Aorta (tissue), 5 donors: ENCODE data around the gene SEC14L2. TPM values are rescaled to one million over a fixed set of nuclear protein-coding genes. Genes with fewer than 3 reads are reported as not detected.

Experiments
- ATAC-seq: fragments of 200-7000 bp; cut with Tn5 transposase; one replicate; pipeline ENCODE4 v1.9.1; 2022; ENCODE audit warnings: moderate library complexity; ENCODE audit not compliant: low FRiP score
- DNase-seq, 2 donors: peaks; one replicate each; pipeline ENCODE4 v3.0.0-alpha.2; 2020
- H3K27ac ChIP-seq, 2 donors: one replicate each; pipeline ENCODE4 v1.5.1; 2013; ENCODE audit warnings: low read length in 2 of 2, mild to moderate bottlenecking in 2 of 2, moderate library complexity in 2 of 2, control low read depth in 1 of 2, inconsistent platforms in 1 of 2, low read depth in 1 of 2
- H3K27me3 ChIP-seq, 2 donors: one replicate each; pipeline ENCODE4 v1.6.1; 2013; ENCODE audit warnings: control low read depth in 1 of 2, low read length in 1 of 2, mild to moderate bottlenecking in 1 of 2, moderate library complexity in 1 of 2; ENCODE audit not compliant: insufficient read depth in 2 of 2, control insufficient read depth in 1 of 2
- H3K36me3 ChIP-seq, 2 donors: one replicate each; pipeline ENCODE4 v1.6.1; 2013; ENCODE audit warnings: control low read depth in 1 of 2, low read length in 1 of 2, mild to moderate bottlenecking in 1 of 2; ENCODE audit not compliant: insufficient read depth in 2 of 2, control insufficient read depth in 1 of 2
- H3K4me1 ChIP-seq, 2 donors: one replicate each; pipeline ENCODE4 v1.6.1; 2013; ENCODE audit warnings: low read length in 2 of 2, control low read depth in 1 of 2, mild to moderate bottlenecking in 1 of 2, moderate library complexity in 1 of 2; ENCODE audit not compliant: insufficient read depth in 2 of 2, control insufficient read depth in 1 of 2
- H3K4me3 ChIP-seq, 2 donors: one replicate each; pipeline ENCODE4 v1.5.1; 2013; ENCODE audit warnings: low read length in 2 of 2, control low read depth in 1 of 2, mild to moderate bottlenecking in 1 of 2
- H3K9me3 ChIP-seq: one replicate; pipeline ENCODE4 v1.6.1; 2013; ENCODE audit warnings: mild to moderate bottlenecking, low read length; ENCODE audit not compliant: control insufficient read depth
- WGBS, 2 donors: extraction: QIAGEN DNeasy Blood & Tissue Kit; methylation state at CpG; one replicate each; pipeline ENCODE4 v1.1.7; 2013; 5-methylcytosine and 5-hydroxymethylcytosine counted together
- intact Hi-C, 2 donors: fragments of 100-400 bp; cut with DNase I; formaldehyde crosslinking; loops; one replicate each; pipeline versions ENCODE4 v1.14.2 to v1.15.0; 2022
- polyA plus RNA-seq, 2 donors: library from polyadenylated mRNA; stranded (reverse); fragments of 200-250 nt; gene quantifications; one replicate each; pipeline ENCODE4 v1.2.3, GENCODE V29; 2013
- total RNA-seq, 2 donors: library from RNA; stranded (reverse); fragmentation: NEBNext Ultra II Directional; extraction: Animal tissue kit (Norgen Biotek cat#: 25700); gene quantifications; one replicate each; pipeline ENCODE4 v1.2.1, GENCODE V29; 2021
- donor health status: healthy with polysubstance abuse.
- donor health status: Bipolar disorder and iron deficiency.
- donor health status: DM: no; HTN: no; CAD: no.
- donor health status: DM: no; HTN: no; CAD: no.
- donor health status: DM: yes; HTN: yes; CAD: no.

SEC14L2 gene
- total and polyA plus RNA-seq, 4 donors: 11.8 to 14.7 (median 13.0) TPM

DNA sequence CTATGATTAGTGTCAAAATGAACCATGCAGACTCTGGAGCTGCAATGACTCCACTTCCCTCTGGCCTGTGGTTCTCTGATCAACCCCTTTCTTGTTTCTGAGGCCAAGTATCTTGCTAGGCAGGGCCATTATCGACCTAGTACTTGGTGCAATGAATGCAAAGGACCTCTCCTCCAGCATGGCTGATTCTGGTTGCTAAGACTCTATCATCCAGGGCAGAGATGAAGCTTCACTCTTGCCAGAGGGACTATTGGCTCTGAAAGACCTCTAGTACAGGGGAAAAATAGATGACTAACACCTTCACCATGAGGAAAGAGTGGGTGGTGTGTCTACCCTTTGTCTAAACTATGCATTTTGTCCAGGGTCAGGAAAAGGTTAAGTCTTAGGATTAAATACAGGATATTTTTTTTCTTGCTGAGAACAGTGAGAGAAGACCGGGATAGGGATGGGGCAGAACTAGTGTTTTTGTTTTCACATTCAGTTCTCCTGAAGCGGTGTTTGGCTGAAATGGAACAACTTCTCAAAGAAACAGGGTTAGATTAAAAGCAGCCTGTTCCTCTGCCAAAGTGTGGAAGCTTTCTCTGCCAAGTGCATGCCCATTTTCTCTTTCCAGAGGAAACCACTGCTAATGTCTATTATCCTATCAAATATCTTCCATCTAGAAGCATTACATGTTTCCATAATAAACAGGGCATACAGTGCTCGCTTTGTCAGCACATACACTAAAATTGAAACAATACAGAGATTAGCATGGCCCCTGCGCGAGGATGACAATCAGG, 23.7 kb downstream of the SEC14L2 start:
- H3K4me3 ChIP-seq: no peak overlapping the region
- intact Hi-C loops: no loop called here
- 36 to 41% methylated on average over 6 of the region's 6 CpGs for WGBS, 2 donors
- ATAC-seq (no peak), DNase-seq (no peak)
- H3K36me3 ChIP-seq: peaks cover 0 to 4% of the 10 kb centered on the region in 2 donors
- peaks cover 0 to 3% of the 10 kb centered on the region in 2 donors for H3K4me1 ChIP-seq
- H3K27ac ChIP-seq: no peak overlapping the region
- no peaks in the 10 kb centered on the region for H3K27me3 ChIP-seq
- no peaks in the 10 kb centered on the region for H3K9me3 ChIP-seq

DNA sequence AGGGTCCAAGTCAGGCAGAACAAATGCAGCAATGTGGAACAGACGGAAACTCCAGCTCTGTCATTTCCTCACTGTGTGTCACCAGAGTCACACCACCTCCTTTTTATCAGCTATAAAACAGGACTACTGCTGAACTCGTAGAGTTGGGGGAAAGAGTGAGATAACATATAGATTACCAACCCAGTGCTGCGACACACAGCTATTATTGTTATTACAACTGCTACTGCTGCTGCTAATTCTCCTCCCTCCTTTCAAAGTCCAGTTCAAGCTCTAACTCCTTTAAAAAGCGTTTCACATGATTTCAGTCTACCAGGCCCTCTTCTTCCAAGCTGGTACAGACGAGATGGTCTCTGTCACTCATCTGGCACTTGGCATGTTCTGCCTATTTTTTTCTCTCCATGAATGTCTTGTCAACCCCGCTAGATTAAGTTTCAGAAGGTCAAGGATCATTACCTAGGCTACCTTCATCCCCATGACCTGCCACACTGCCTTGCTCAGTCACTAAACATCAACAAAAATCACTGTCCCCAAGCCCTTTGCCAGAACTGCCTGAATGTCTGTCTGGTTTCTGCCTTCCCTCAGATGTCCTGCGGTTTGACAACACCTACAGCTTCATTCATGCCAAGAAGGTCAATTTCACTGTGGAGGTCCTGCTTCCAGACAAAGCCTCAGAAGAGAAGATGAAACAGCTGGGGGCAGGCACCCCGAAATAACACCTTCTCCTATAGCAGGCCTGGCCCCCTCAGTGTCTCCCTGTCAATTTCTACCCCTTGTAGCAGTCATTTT, 25.1 kb downstream of the SEC14L2 start:
- Histone ChIP-seq H3K4me1 (peaks cover 0 to 3% of the 10 kb centered on the region in 2 donors), H3K27me3 (no peaks in the 10 kb centered on the region), H3K27ac (peak overlapping the region; percentile 80 to 88), H3K4me3 (no peak overlapping the region), H3K36me3 (no peaks in the 10 kb centered on the region), H3K9me3 (no peaks in the 10 kb centered on the region)
- no peak for ATAC-seq
- intact Hi-C loops: no loop called here
- DNase-seq: no peak
- WGBS, 2 donors: 66 to 70% methylated on average over 8 of the region's 8 CpGs

DNA sequence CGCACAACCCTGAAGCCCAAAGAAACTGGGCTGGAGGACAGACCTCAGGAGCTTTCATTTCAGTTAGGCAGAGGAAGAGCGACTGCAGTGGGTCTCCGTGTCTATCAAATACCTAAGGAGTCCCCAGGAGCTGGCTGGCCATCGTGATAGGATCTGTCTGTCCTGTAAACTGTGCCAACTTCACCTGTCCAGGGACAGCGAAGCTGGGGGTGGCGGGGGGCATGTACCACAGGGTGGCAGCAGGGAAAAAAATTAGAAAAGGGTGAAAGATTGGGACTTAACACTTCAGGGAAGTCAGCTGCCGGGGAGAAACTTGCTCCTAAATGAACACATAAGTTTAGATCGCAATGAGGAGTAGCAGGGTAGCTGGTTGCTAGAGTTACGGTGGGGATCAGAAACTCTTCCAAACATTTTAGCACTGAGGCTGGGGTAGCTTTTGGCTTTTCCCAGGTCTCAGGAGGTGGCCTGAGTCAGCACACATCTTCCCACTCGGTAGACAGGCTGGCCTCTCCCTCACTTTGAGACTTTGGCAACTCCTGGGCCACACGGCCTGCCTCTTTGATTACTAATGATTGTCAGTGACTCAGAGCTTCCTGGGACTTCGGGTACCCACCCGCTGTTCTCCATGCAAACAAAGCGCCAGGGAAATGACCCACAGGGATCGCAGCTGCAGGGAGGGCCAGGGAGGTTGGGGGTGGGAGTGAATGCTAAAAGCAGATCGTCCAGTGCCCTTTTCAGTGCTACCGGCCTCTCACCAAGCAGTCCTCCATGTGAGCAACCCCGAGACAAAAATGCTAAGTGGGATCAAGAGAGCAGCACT, 25.9 kb downstream of the SEC14L2 start:
- 27 to 28% methylated on average over 18 of the region's 18 CpGs for WGBS, 2 donors
- no peaks in the 10 kb centered on the region for H3K36me3 ChIP-seq
- intact Hi-C loops: loop anchor here in 1 of 2 donors (1.0 kb wide), 1 partner anchor 25 kb away; the partner anchor contains the start of gene SEC14L2
- peak overlapping the region; percentile 14 to 38 for H3K4me3 ChIP-seq
- no peaks in the 10 kb centered on the region for H3K27me3 ChIP-seq
- H3K27ac ChIP-seq: peak overlapping the region; percentile 80 to 88
- ATAC-seq (peak; percentile 12), DNase-seq (peak; percentile 84 to 90)
- peaks cover 0 to 3% of the 10 kb centered on the region in 2 donors for H3K4me1 ChIP-seq
- no peaks in the 10 kb centered on the region for H3K9me3 ChIP-seq

- WGBS, 2 donors: 0 to 1% methylated on average over 45 of the region's 45 CpGs
- intact Hi-C loops: loop anchor here in 1 of 2 donors (1.0 kb wide), 1 partner anchor 26 kb away; the partner anchor contains the start of gene SEC14L2
- H3K4me1 ChIP-seq: peaks cover 0 to 3% of the 10 kb centered on the region in 2 donors
Observed at GRCh38 chr22:30423301-30423958, 26.6 kb downstream of the SEC14L2 start.

GRCh38 chr22:30423959-30424533, 27.2 kb downstream of the SEC14L2 start:
- DNase-seq: peak; percentile 99 to 100
- Histone ChIP-seq H3K4me1 (peaks cover 0 to 3% of the 10 kb centered on the region in 2 donors), H3K27me3 (no peaks in the 10 kb centered on the region), H3K4me3 (peak overlapping the region; percentile 12 to 19), H3K36me3 (no peaks in the 10 kb centered on the region), H3K9me3 (no peaks in the 10 kb centered on the region), H3K27ac (peak overlapping the region in 1 of 2 donors; percentile 70)
- WGBS, 2 donors: 1% methylated on average over 31 of the region's 31 CpGs
- ATAC-seq: peak; percentile 96
- intact Hi-C loops: loop anchor here in 1 of 2 donors (1.0 kb wide), 1 partner anchor 27 kb away; the partner anchor contains the start of gene SEC14L2

More at GRCh38 chr22:30423301-30423958, 26.6 kb downstream of the SEC14L2 start:
- Histone ChIP-seq H3K9me3 (no peaks in the 10 kb centered on the region), H3K36me3 (no peaks in the 10 kb centered on the region), H3K4me3 (peak overlapping the region; percentile 14 to 38), H3K27ac (peak overlapping the region; percentile 77 to 88), H3K27me3 (no peaks in the 10 kb centered on the region)
- peak; percentile 74 to 82 for DNase-seq
- peak; percentile 77 for ATAC-seq

DNA sequence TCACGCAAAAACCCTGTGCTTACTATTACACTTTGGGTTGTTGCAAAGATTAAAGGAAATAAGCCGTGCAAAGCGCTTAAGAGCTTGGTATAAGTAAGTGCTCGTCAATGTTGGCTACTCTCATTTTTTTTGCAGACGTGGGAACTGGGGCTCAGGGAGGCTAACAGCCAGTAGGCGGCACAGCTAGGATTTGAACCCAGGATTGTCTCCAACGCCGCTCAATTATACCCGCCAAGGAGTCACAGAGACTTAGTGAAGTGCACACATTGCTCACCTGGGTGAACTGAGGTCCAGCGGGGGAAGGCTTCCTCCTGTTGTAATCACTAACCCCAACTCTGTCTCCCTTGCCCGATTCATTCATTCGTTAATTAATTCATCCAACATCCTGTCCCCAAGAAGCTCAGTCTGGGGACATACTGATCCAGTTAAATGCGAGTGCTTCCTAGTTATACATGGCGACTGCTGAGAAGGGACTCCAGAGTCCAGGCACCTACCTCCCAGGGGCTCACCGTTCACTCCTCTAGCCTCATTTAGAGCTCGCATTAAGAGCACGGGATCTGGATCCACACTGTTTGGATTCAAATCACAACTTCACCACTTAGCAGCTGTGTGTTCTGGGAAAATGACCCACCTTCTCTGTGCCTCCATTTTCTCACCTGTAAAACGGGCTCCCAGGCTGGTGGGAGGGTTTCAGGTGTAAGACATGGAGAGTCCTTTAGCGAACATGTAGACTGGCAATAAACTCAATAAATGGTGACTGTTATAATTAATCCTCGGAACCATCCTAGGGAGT, 27.9 kb downstream of the SEC14L2 start:
- intact Hi-C loops: no loop called here
- no peaks in the 10 kb centered on the region for H3K36me3 ChIP-seq
- DNase-seq (no peak), ATAC-seq (no peak)
- 39 to 41% methylated on average over 20 of the region's 20 CpGs for WGBS, 2 donors
- no peaks in the 10 kb centered on the region for H3K27me3 ChIP-seq
- peaks cover 0 to 3% of the 10 kb centered on the region in 2 donors for H3K4me1 ChIP-seq
- H3K27ac ChIP-seq: no peak overlapping the region
- peak overlapping the region; percentile 12 to 19 for H3K4me3 ChIP-seq
- H3K9me3 ChIP-seq: no peaks in the 10 kb centered on the region

- Histone ChIP-seq H3K27me3 (no peaks in the 10 kb centered on the region), H3K9me3 (no peaks in the 10 kb centered on the region), H3K4me1 (peaks cover 0 to 3% of the 10 kb centered on the region in 2 donors), H3K36me3 (no peaks in the 10 kb centered on the region), H3K27ac (no peak overlapping the region), H3K4me3 (peak overlapping the region; percentile 24 to 43)
- intact Hi-C loops: no loop called here
- ATAC-seq (no peak), DNase-seq (no peak)
- 5 to 8% methylated on average over 9 of the region's 9 CpGs for WGBS, 2 donors
Observed at GRCh38 chr22:30425327-30425615, 28.5 kb downstream of the SEC14L2 start.
